Skeletal muscle tissue (tissue), 4 donors: ENCODE results near the gene KRT79. TPM values are rescaled to one million over a fixed set of nuclear protein-coding genes. Genes with fewer than 3 reads are reported as not detected.

Experiments
- H3K27ac ChIP-seq: one replicate; pipeline ENCODE4 v1.7.0; 2013; ENCODE audit warnings: mild to moderate bottlenecking, low read depth, low read length, inconsistent platforms
- H3K27me3 ChIP-seq, 3 donors: one replicate each; pipeline ENCODE4 v1.7.0; 2013; ENCODE audit warnings: low read length in 3 of 3; ENCODE audit not compliant: control insufficient read depth in 3 of 3, insufficient read depth in 3 of 3
- H3K36me3 ChIP-seq, 3 donors: one replicate each; pipeline ENCODE4 v1.7.0; 2013; ENCODE audit warnings: low read length in 3 of 3; ENCODE audit not compliant: control insufficient read depth in 3 of 3, insufficient read depth in 3 of 3
- H3K4me1 ChIP-seq, 3 donors: one replicate each; pipeline ENCODE4 v1.7.0; 2013; ENCODE audit warnings: low read length in 3 of 3, mild to moderate bottlenecking in 3 of 3; ENCODE audit not compliant: control insufficient read depth in 3 of 3, insufficient read depth in 3 of 3
- H3K4me3 ChIP-seq, 3 donors: one replicate each; pipeline ENCODE4 v1.7.0; 2013; ENCODE audit warnings: low read length in 3 of 3
- H3K9ac ChIP-seq, 3 donors: one replicate each; pipeline ENCODE4 v1.7.0; 2013; ENCODE audit warnings: low read length in 3 of 3, mild to moderate bottlenecking in 3 of 3, moderate library complexity in 2 of 3, low read depth in 1 of 3
- H3K9me3 ChIP-seq, 3 donors: one replicate each; pipeline ENCODE4 v1.7.0; 2013; ENCODE audit warnings: low read length in 3 of 3; ENCODE audit not compliant: control insufficient read depth in 3 of 3
- total RNA-seq: library from RNA; depleted of rRNA; stranded (reverse); fragments of >200 nt; gene quantifications from one replicate; pipeline ENCODE4 v1.2.3, GENCODE V29; 2014
- donor health status: Osteomylitis.

The KRT79 gene
- total RNA-seq, 1 donor from 2014 or later, result 1.6 TPM

DNA sequence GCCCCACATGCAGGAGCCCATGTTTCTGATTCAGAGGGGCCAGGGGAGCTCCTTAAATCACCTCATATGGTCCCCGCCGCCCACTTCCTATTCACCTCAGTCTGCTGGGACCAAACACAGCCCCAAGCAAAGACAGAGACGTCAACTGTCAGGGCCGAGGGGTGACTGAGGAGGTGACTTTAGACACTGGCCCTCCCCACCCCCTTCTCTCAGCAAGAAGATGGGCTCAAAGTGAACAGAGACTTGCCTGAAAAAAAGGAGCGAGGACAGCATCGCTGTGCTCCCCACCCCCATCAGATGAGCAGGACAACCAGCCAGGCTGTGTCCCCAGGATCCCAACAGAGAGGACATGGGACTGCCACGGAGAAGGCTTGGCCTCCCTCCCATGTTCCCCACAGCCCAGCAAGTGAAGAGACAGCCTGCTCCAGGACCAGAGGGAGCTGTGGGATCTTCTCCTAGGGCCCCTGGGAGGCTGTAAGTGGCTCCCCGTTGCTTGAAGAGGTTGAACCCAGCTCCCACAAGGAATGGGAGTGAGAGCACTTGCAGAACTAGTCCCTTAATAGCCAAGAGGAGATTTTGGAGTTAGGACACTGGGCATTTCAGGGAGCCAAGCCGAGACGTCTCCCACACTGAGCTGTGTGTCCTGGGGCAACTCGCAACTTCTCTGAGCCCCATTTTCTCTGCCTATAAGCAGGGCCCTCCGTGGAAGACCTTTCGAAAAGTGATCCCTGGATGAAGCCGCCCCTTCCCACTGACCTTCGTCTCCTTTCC, 1.3 kb upstream of the KRT79 start:
- no peak overlapping the region for H3K9ac ChIP-seq
- H3K9me3 ChIP-seq, result no peaks in the 10 kb centered on the region
- no peaks in the 10 kb centered on the region for H3K36me3 ChIP-seq
- H3K4me1 ChIP-seq, result no peaks in the 10 kb centered on the region
- H3K27me3 ChIP-seq, result peaks cover 24 to 55% (median 53%) of the 10 kb centered on the region in 3 donors
- no peak overlapping the region for H3K27ac ChIP-seq
- H3K4me3 ChIP-seq, result no peak overlapping the region

DNA sequence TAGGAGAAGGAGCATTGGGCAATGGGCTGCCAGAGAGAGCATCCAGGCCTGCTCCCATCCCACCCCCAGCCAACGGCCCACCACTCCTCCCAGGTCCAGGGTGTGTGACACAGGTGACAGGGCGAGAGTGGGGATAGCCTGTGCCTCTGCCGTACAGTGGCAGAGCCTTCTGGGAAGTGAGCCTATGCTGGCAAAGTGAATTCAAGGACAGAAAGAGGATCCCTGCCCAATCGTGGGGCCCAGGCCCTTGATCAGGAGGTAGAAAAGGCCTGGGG, 553 bp upstream of the KRT79 start:
- H3K27me3 ChIP-seq, result peaks cover 24 to 53% (median 52%) of the 10 kb centered on the region in 3 donors
- no peak overlapping the region for H3K9ac ChIP-seq
- no peak overlapping the region for H3K4me3 ChIP-seq
- H3K4me1 ChIP-seq, result no peaks in the 10 kb centered on the region
- H3K9me3 ChIP-seq, result no peaks in the 10 kb centered on the region
- H3K36me3 ChIP-seq, result no peaks in the 10 kb centered on the region
- H3K27ac ChIP-seq, result no peak overlapping the region

DNA sequence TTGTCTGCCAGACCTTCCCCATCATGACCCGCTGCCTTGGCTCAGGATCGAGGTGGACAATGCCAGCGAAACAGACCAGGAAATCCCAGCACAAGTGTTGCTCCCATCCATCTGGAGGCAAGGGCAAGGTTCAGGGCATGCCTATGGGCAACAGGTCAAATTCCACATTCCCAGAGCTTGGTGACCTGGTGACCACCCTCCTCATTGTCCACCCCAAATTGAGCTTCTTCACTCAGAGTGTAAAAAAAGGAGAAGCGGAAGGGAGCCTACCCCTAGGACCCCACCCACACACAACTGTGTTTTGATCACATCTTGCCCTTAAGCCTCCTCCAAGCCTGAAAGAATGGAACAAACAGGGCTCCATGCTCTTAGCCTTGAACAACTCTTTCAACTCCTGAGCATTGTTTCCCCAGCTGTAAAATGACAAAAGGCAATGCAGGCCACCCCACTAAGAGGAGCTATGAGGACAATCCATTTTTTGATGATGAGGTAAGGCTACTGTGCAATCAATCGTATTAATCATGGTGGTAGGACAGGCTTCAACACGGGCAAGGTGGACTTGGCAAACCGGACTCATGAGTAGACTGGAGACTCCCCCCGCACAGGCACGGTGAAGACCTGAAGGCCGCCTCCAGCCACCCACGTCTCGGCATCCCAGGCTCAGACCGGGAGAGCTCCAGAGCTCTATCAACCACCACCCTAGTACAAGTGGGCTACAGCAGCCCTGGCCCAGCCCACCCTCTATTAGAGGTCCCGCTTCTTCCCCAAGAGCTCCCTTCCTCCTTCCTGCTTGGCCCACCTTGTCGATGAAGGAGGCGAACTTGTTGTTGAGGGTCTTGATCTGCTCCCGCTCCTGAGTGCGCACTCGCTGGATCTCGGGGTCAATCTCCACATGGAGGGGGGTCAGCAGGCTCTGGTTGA, 866 bp downstream of the KRT79 start:
- Histone ChIP-seq H3K27ac (no peak overlapping the region), H3K4me3 (no peak overlapping the region), H3K9me3 (no peaks in the 10 kb centered on the region), H3K4me1 (no peaks in the 10 kb centered on the region), H3K27me3 (peaks cover 16 to 43% (median 38%) of the 10 kb centered on the region in 3 donors), H3K9ac (no peak overlapping the region), H3K36me3 (no peaks in the 10 kb centered on the region)

DNA sequence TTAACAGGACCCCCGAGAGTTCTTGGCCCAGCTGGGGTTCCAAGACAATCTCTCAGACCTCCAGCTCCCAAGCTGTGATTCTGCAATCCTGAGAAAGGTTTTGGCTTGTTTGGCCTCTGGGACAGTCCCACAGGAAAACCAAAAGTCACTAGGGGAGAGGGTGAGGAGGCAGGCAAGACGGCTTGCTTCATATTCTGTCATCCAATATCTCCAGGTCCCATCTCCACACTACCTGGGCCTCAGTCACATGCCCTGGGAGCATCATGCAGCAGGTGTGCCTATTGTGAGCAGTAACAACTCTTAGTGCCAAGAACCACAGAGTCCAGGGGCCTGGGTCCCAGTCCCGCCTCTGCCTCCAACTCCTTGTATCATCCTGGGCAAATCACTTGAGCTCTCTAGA, 1.7 kb downstream of the KRT79 start:
- Histone ChIP-seq H3K4me3 (no peak overlapping the region), H3K27ac (no peak overlapping the region), H3K9ac (no peak overlapping the region), H3K36me3 (no peaks in the 10 kb centered on the region), H3K9me3 (no peaks in the 10 kb centered on the region), H3K27me3 (peaks cover 16 to 36% (median 36%) of the 10 kb centered on the region in 3 donors), H3K4me1 (no peaks in the 10 kb centered on the region)

DNA sequence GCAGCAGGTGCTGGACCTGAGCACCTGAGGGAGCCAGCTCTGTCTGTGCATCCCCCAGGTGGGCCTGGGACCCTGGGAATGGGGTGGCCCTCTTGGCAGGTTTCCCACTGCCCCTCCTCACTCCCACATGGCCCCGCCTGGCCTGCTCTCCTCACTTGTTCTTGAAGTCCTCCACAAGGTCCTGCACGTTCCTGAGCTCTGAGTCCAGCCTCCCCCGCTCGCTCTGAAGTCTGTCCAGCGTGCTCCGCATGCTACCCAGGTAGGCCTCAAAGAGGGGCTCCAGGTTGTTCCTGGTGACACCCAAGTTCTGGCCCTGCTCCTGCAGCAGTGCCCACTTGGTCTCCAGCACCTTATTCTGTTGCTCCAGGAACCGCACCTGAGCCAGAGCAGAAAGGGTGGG, 2.9 kb downstream of the KRT79 start:
- no peaks in the 10 kb centered on the region for H3K9me3 ChIP-seq
- H3K4me3 ChIP-seq, result no peak overlapping the region
- peaks cover 6 to 35% (median 24%) of the 10 kb centered on the region in 3 donors for H3K27me3 ChIP-seq
- no peaks in the 10 kb centered on the region for H3K4me1 ChIP-seq
- H3K36me3 ChIP-seq, result no peaks in the 10 kb centered on the region
- no peak overlapping the region for H3K27ac ChIP-seq
- no peak overlapping the region for H3K9ac ChIP-seq

DNA sequence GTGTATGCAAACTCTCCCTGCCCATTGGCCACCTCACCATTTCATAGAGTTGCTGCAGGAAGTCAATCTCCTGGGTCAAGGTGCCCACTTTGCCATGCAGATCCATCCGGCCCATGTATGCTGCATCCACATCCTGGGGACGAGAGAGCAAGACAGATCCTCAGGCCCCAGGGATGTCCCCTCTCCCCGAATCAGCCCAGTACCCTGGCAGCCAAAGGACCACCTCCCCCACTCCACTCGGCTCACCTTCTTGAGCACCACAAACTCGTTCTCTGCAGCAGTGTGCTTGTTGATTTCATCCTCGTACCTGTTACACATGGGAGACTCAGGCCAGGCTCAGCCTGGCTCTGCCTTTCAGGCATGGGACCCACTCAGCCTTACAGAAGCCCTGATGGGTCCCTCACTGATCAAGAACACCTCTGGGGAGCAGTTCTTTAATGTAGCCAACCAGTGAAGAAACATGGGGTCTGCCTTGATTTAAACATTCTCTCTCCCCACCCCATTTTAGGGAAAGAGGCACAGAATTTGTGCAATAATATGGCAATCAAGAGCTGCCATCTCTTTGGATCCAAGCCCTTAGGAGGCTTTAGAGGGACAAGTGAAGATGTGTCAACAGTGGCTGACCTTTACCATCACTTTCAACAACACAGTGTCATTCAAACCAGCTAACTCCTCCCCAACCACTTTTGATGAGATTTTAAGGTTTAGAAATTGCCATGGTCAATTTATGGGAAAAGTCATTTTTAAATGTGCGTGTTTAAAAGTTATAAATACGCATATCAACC, 3.9 kb downstream of the KRT79 start:
- H3K4me1 ChIP-seq, result no peaks in the 10 kb centered on the region
- no peak overlapping the region for H3K27ac ChIP-seq
- no peak overlapping the region for H3K4me3 ChIP-seq
- H3K9ac ChIP-seq, result no peak overlapping the region
- H3K9me3 ChIP-seq, result no peaks in the 10 kb centered on the region
- no peaks in the 10 kb centered on the region for H3K36me3 ChIP-seq
- peaks cover 3 to 36% (median 19%) of the 10 kb centered on the region in 3 donors for H3K27me3 ChIP-seq

DNA sequence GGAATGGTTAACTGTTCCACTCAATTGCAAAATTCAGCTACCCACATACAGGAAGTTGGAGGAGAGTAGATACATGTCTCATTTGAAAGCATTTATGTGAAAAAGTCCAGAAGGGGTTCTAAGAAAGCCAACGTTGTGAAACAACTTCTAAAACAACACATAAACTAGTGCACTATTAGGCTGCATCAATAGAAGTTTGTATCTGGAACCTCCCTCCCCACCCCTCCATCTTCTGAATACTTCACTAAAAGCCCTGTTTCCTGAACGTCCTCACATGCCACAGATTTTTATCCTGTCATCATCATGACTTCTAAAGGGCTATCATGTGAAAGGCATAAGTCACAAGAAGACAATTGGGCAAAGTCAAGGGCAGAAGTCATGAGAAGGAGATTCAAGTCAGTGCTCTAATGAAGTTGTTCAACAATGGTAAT, 5.5 kb downstream of the KRT79 start:
- H3K27me3 ChIP-seq, result peaks cover 5 to 33% (median 28%) of the 10 kb centered on the region in 3 donors
- H3K4me1 ChIP-seq, result no peaks in the 10 kb centered on the region
- no peak overlapping the region for H3K9ac ChIP-seq
- H3K4me3 ChIP-seq, result no peak overlapping the region
- no peaks in the 10 kb centered on the region for H3K36me3 ChIP-seq
- no peak overlapping the region for H3K27ac ChIP-seq
- no peaks in the 10 kb centered on the region for H3K9me3 ChIP-seq

DNA sequence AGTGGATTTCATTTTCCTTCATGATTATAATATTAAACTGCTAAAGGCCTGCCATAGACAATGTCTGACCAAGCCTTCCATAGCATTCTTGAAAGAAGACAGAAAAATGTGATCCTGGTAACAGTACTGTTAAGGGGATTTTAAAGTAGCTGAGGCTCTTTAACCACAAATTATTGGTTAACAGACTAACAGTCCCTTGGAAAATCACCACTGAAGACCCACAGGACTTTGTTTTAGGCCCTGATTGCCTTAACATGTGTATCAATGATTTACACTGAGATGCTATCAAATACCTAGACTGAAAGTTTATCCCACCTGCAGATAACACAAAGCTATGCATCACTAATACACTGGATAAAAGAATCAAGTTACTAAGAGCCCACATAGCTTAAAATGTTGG, 6.0 kb downstream of the KRT79 start:
- Histone ChIP-seq H3K4me1 (no peaks in the 10 kb centered on the region), H3K9ac (no peak overlapping the region), H3K9me3 (no peaks in the 10 kb centered on the region), H3K36me3 (no peaks in the 10 kb centered on the region), H3K27ac (no peak overlapping the region), H3K4me3 (no peak overlapping the region), H3K27me3 (peaks cover 5 to 37% (median 32%) of the 10 kb centered on the region in 3 donors)

DNA sequence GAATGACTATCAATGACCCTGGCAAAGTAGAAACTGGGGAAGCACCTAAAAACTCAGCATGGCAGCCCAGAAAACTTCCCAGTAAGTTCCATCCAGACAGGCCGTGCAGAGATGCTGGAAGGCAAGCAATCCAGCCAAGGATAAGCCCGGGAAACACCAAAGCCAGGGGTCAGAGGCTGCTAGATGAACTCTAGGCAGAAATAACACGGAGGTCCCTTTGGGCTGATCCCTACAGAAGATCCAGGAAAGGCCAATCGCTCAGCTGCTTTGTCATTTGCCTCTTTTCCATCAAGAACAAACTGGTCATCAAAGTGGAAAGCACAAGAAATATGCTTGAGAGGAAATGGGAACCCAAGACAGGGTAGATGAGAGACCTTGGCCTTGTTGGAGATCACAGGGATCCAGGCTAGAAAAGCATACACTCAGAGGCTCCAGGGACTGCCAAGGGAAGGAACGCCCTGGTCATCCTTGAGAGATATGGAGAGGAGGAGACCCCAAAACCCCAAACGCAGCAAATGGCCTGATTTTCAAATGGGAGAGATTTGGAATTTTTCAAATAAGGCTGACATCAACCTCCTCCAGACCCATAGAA, 6.5 kb downstream of the KRT79 start:
- Histone ChIP-seq H3K4me3 (no peak overlapping the region), H3K4me1 (no peaks in the 10 kb centered on the region), H3K9me3 (no peaks in the 10 kb centered on the region), H3K36me3 (no peaks in the 10 kb centered on the region), H3K27ac (no peak overlapping the region), H3K27me3 (peaks cover 5 to 37% (median 31%) of the 10 kb centered on the region in 3 donors), H3K9ac (no peak overlapping the region)
